ENCODE data around the gene HOPX. TPM values are rescaled to one million over a fixed set of nuclear protein-coding genes. Genes with fewer than 3 reads are reported as not detected.
"Not testable (repeated sequence)": the region's sequence is repeated elsewhere in the genome, so short reads cannot be mapped to it uniquely, and the experiment has no call there.

Gene HOPX
- total RNA-seq, 1 experiment from 2014 or later, result not detected

GRCh38 chr4:56606385-56606784, 74.7 kb downstream of the HOPX start:
- Histone ChIP-seq H3K36me3 (ENCODE audit: control insufficient read depth, insufficient read depth, low read length) (no peaks in the 10 kb centered on the region), H3K9me3 (no peaks in the 10 kb centered on the region), H3K27me3 (replicated peaks; ENCODE audit: control insufficient read depth, insufficient read depth, low read length) (no peaks in the 10 kb centered on the region), H3K4me3 (ENCODE audit: low read depth, low read length) (no peak overlapping the region), H3K4me1 (peaks cover 20% of the 10 kb centered on the region)
- H3K4me3 Mint-ChIP-seq (ENCODE audit: unreplicated experiment), result no peak overlapping the region
- no peak for DNase-seq
- ChIA-PET POLR2A (no interaction called here), CTCF (no interaction called here)
- H3K36me3 Mint-ChIP-seq (ENCODE audit: insufficient read depth, unreplicated experiment), result no peaks in the 10 kb centered on the region
- H3K4me1 Mint-ChIP-seq (ENCODE audit: low read depth, unreplicated experiment), result peaks cover 12% of the 10 kb centered on the region
- intact Hi-C loops (cut with micrococcal nuclease; ENCODE audit: unreplicated experiment), result no loop called here
- H3K27ac Mint-ChIP-seq (ENCODE audit: unreplicated experiment), result peak overlapping the region; percentile 2
- BruUV-seq (replicated peaks), result no TSS peak
- H3K9me3 Mint-ChIP-seq (ENCODE audit: unreplicated experiment), result peaks cover 10% of the 10 kb centered on the region
- TF ChIP-seq CTCF (IDR thresholded peaks at IDR 0.05; ENCODE audit: insufficient read depth in 1 of 2, low read depth in 1 of 2, low read length in 1 of 2, severe bottlenecking in 1 of 2, unreplicated experiment in 1 of 2), result no peak
- H3K27me3 Mint-ChIP-seq (ENCODE audit: insufficient read depth, unreplicated experiment), result no peaks in the 10 kb centered on the region

DNA sequence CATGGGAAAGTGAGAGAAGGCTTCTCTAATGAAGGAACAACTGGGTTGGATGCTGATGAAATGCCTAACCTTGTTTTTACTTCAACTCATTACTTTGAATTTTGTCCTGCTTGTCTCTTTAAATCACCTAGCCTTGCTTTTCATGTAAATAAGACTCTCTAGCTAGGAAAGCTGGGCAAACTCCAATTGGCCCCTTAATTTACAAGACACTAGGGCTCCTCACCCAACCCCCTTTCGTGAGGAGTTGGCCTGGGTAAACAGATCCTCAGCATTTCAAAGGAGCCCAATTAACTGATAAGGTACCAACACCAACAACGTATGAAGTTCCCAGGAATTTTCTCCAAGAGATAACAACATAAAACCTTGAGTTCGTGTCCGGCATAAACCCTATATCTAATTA, 75.6 kb downstream of the HOPX start:
- peaks cover 20% of the 10 kb centered on the region for H3K4me1 ChIP-seq
- H3K9me3 ChIP-seq; BruUV-seq (replicated peaks); H3K4me3 Mint-ChIP-seq (ENCODE audit: unreplicated experiment); H3K36me3 Mint-ChIP-seq (ENCODE audit: insufficient read depth, unreplicated experiment); H3K27me3 Mint-ChIP-seq (ENCODE audit: insufficient read depth, unreplicated experiment); POLR2A ChIA-PET; H3K27me3 ChIP-seq (replicated peaks; ENCODE audit: control insufficient read depth, insufficient read depth, low read length); intact Hi-C loops (cut with micrococcal nuclease; ENCODE audit: unreplicated experiment); H3K4me3 ChIP-seq (ENCODE audit: low read depth, low read length); H3K27ac Mint-ChIP-seq (ENCODE audit: unreplicated experiment); H3K36me3 ChIP-seq (ENCODE audit: control insufficient read depth, insufficient read depth, low read length); H3K9me3 Mint-ChIP-seq (ENCODE audit: unreplicated experiment); CTCF ChIA-PET: not testable (repeated sequence)
- H3K4me1 Mint-ChIP-seq (ENCODE audit: low read depth, unreplicated experiment), result peaks cover 12% of the 10 kb centered on the region
- DNase-seq, result peak; percentile 29 to 42

GRCh38 chr4:56603297-56603696, 77.8 kb downstream of the HOPX start:
- H3K9me3 Mint-ChIP-seq (ENCODE audit: unreplicated experiment), result peaks cover 8% of the 10 kb centered on the region
- DNase-seq, result no peak
- TF ChIP-seq CTCF (IDR thresholded peaks at IDR 0.05; ENCODE audit: insufficient read depth in 1 of 2, low read depth in 1 of 2, low read length in 1 of 2, severe bottlenecking in 1 of 2, unreplicated experiment in 1 of 2), result no peak
- Histone ChIP-seq H3K27me3 (replicated peaks; ENCODE audit: control insufficient read depth, insufficient read depth, low read length) (no peaks in the 10 kb centered on the region), H3K4me1 (peaks cover 20% of the 10 kb centered on the region), H3K36me3 (ENCODE audit: control insufficient read depth, insufficient read depth, low read length) (no peaks in the 10 kb centered on the region), H3K9me3 (no peaks in the 10 kb centered on the region), H3K4me3 (ENCODE audit: low read depth, low read length) (no peak overlapping the region)
- intact Hi-C loops (cut with micrococcal nuclease; ENCODE audit: unreplicated experiment), result no loop called here
- H3K27ac Mint-ChIP-seq (ENCODE audit: unreplicated experiment), result no peak overlapping the region
- H3K4me3 Mint-ChIP-seq (ENCODE audit: unreplicated experiment), result no peak overlapping the region
- no TSS peak for BruUV-seq (replicated peaks)
- ChIA-PET CTCF (no interaction called here), POLR2A (no interaction called here)
- H3K36me3 Mint-ChIP-seq (ENCODE audit: insufficient read depth, unreplicated experiment), result no peaks in the 10 kb centered on the region
- H3K4me1 Mint-ChIP-seq (ENCODE audit: low read depth, unreplicated experiment), result peaks cover 12% of the 10 kb centered on the region
- H3K27me3 Mint-ChIP-seq (ENCODE audit: insufficient read depth, unreplicated experiment), result no peaks in the 10 kb centered on the region

Other genes with a start within 250 kb of the HOPX start
- 55.6 and 60.7 TPM in 2 replicates for gene PPAT, start 245.7 kb downstream of the HOPX start, total RNA-seq (2022)
- gene PAICS, start 245.0 kb downstream of the HOPX start, total RNA-seq (2022), result 237 and 239 TPM in 2 replicates
- 116 and 126 TPM in 2 replicates for gene SRP72, start 213.7 kb downstream of the HOPX start, total RNA-seq (2022)
- gene ARL9, start 175.5 kb downstream of the HOPX start, total RNA-seq (2022), result 0.26 and 0.36 TPM in 2 replicates
- gene SPINK2, start 140.4 kb upstream of the HOPX start, total RNA-seq (2022), result not detected in 2 replicates
- gene REST, start 226.6 kb upstream of the HOPX start, total RNA-seq (2022), result 49.3 and 56.6 TPM in 2 replicates

Data from Caco-2 (cell line).